22Rv1 (cell line): Measurements from ENCODE around the gene LRP1-AS.

Experiments
- ZFX ChIP-seq: fragments of 450-650 bp; IDR thresholded peaks from 2 replicates; pipeline ENCODE4 v1.6.1; 2017; ENCODE audit warnings: antibody characterized with exemption, borderline replicate concordance
- TF ChIP-seq, protein P1 (sequence below): fragments of 450-650 bp; IDR thresholded peaks from 2 replicates; pipeline ENCODE4 v1.5.1; 2017; ENCODE audit warnings: mild to moderate bottlenecking

DNA sequence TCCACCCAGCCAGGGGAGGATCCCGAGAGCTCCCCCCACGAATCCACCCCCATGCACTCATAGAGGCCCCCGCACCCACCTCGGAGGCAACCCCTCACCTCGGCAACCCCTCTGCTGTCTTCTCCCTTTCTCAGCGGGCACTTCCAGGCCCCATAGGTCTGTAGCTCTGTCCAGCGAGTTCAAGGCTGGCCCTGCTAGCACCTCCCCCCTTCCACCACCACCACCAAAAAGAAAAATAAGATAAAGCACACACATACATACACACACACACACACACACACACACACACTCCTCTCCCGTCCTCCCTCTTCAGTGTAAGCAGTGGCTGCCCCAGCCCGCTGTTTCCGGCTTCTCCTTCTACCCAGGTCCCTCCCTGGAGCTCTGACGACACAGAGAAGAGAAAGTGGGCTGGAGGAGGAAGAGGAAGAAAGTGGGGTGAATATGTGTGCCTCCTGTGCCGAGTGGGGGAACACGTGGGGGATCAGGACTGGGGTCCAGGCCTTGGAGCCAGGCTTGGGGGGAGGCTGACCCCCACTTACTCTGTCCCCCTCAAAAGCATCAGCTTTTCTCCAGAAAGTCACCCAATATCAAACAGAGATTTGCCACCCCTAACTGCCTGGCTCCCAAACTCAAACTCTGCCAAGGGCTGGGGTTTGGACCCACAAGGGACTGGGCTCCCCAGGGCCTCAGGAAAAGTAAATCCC, 36.2 kb downstream of the LRP1-AS start, which contains the start of gene STAT6:
- TF ChIP-seq, protein P1, sequence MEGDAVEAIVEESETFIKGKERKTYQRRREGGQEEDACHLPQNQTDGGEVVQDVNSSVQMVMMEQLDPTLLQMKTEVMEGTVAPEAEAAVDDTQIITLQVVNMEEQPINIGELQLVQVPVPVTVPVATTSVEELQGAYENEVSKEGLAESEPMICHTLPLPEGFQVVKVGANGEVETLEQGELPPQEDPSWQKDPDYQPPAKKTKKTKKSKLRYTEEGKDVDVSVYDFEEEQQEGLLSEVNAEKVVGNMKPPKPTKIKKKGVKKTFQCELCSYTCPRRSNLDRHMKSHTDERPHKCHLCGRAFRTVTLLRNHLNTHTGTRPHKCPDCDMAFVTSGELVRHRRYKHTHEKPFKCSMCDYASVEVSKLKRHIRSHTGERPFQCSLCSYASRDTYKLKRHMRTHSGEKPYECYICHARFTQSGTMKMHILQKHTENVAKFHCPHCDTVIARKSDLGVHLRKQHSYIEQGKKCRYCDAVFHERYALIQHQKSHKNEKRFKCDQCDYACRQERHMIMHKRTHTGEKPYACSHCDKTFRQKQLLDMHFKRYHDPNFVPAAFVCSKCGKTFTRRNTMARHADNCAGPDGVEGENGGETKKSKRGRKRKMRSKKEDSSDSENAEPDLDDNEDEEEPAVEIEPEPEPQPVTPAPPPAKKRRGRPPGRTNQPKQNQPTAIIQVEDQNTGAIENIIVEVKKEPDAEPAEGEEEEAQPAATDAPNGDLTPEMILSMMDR: no peak
- no peak for TF ChIP-seq ZFX
